Aorta (tissue), 5 donors: ENCODE results near the gene RENBP. TPM values are rescaled to one million over a fixed set of nuclear protein-coding genes. Genes with fewer than 3 reads are reported as not detected.

ENCODE experiments used
- ATAC-seq: fragments of 200-7000 bp; cut with Tn5 transposase; one replicate; pipeline ENCODE4 v1.9.1; 2022; ENCODE audit warnings: moderate library complexity; ENCODE audit not compliant: low FRiP score
- DNase-seq, 2 donors: peaks; one replicate each; pipeline ENCODE4 v3.0.0-alpha.2; 2020
- H3K27ac ChIP-seq, 2 donors: one replicate each; pipeline ENCODE4 v1.5.1; 2013; ENCODE audit warnings: low read length in 2 of 2, mild to moderate bottlenecking in 2 of 2, moderate library complexity in 2 of 2, control low read depth in 1 of 2, inconsistent platforms in 1 of 2, low read depth in 1 of 2
- H3K27me3 ChIP-seq, 2 donors: one replicate each; pipeline ENCODE4 v1.6.1; 2013; ENCODE audit warnings: control low read depth in 1 of 2, low read length in 1 of 2, mild to moderate bottlenecking in 1 of 2, moderate library complexity in 1 of 2; ENCODE audit not compliant: insufficient read depth in 2 of 2, control insufficient read depth in 1 of 2
- H3K36me3 ChIP-seq, 2 donors: one replicate each; pipeline ENCODE4 v1.6.1; 2013; ENCODE audit warnings: control low read depth in 1 of 2, low read length in 1 of 2, mild to moderate bottlenecking in 1 of 2; ENCODE audit not compliant: insufficient read depth in 2 of 2, control insufficient read depth in 1 of 2
- H3K4me1 ChIP-seq, 2 donors: one replicate each; pipeline ENCODE4 v1.6.1; 2013; ENCODE audit warnings: low read length in 2 of 2, control low read depth in 1 of 2, mild to moderate bottlenecking in 1 of 2, moderate library complexity in 1 of 2; ENCODE audit not compliant: insufficient read depth in 2 of 2, control insufficient read depth in 1 of 2
- H3K4me3 ChIP-seq, 2 donors: one replicate each; pipeline ENCODE4 v1.5.1; 2013; ENCODE audit warnings: low read length in 2 of 2, control low read depth in 1 of 2, mild to moderate bottlenecking in 1 of 2
- H3K9me3 ChIP-seq: one replicate; pipeline ENCODE4 v1.6.1; 2013; ENCODE audit warnings: mild to moderate bottlenecking, low read length; ENCODE audit not compliant: control insufficient read depth
- WGBS, 2 donors: extraction: QIAGEN DNeasy Blood & Tissue Kit; methylation state at CpG; one replicate each; pipeline ENCODE4 v1.1.7; 2013; 5-methylcytosine and 5-hydroxymethylcytosine counted together
- intact Hi-C, 2 donors: fragments of 100-400 bp; cut with DNase I; formaldehyde crosslinking; loops; one replicate each; pipeline versions ENCODE4 v1.14.2 to v1.15.0; 2022
- microRNA-seq, 2 donors: library from miRNA; unstranded; fragments of <30 nt; microRNA quantifications; one replicate each; pipeline ENCODE4 v1.2.0, GENCODE V29; 2020
- polyA plus RNA-seq, 2 donors: library from polyadenylated mRNA; stranded (reverse); fragments of 200-250 nt; gene quantifications; one replicate each; pipeline ENCODE4 v1.2.3, GENCODE V29; 2013
- total RNA-seq, 2 donors: library from RNA; stranded (reverse); fragmentation: NEBNext Ultra II Directional; extraction: Animal tissue kit (Norgen Biotek cat#: 25700); gene quantifications; one replicate each; pipeline ENCODE4 v1.2.1, GENCODE V29; 2021
- donor health status: healthy with polysubstance abuse.
- donor health status: Bipolar disorder and iron deficiency.
- donor health status: DM: no; HTN: no; CAD: no.
- donor health status: DM: no; HTN: no; CAD: no.
- donor health status: DM: yes; HTN: yes; CAD: no.

Gene RENBP
- total and polyA plus RNA-seq, 4 donors = 10.5 to 20.9 (median 13.8) TPM

GRCh38 chrX:153887385-153887784, 57.1 kb downstream of the RENBP start:
- H3K4me3 ChIP-seq = no peak overlapping the region
- no peak for ATAC-seq
- no peaks in the 10 kb centered on the region for H3K36me3 ChIP-seq
- no peak for DNase-seq
- no peaks in the 10 kb centered on the region for H3K9me3 ChIP-seq
- WGBS, 2 donors = 75 to 76% methylated on average over 8 of the region's 8 CpGs
- H3K4me1 ChIP-seq = no peaks in the 10 kb centered on the region
- intact Hi-C loops = no loop called here
- H3K27ac ChIP-seq = no peak overlapping the region
- no peaks in the 10 kb centered on the region for H3K27me3 ChIP-seq

GRCh38 chrX:153886915-153887314, 57.5 kb downstream of the RENBP start:
- Histone ChIP-seq H3K9me3 (no peaks in the 10 kb centered on the region), H3K4me1 (no peaks in the 10 kb centered on the region), H3K4me3 (no peak overlapping the region), H3K27ac (no peak overlapping the region), H3K36me3 (no peaks in the 10 kb centered on the region), H3K27me3 (no peaks in the 10 kb centered on the region)
- no peak for ATAC-seq
- WGBS, 2 donors = 22 to 28% methylated on average over 13 of the region's 13 CpGs
- no peak for DNase-seq
- intact Hi-C loops = no loop called here

- Histone ChIP-seq H3K9me3 (no peaks in the 10 kb centered on the region), H3K27ac (no peak within 1 kb of the TSS), H3K4me1 (no peaks in the 10 kb centered on the region), H3K36me3 (no peaks in the 10 kb centered on the region), H3K4me3 (no peak within 1 kb of the TSS), H3K27me3 (no peaks in the 10 kb centered on the region)
- ATAC-seq (no peak), DNase-seq (no peak)
- intact Hi-C loops = no loop called here
- WGBS, 2 donors = 2 to 18% methylated on average over 51 to 89 of the region's 94 CpGs
Observed at GRCh38 chrX:153885968-153886903, 58.2 kb downstream of the RENBP start, which contains the start of gene L1CAM. L1CAM (minus strand) TSS chrX:153886173; CDS start chrX:153875836, 10,337 bp downstream.

Small RNA genes lying within 50 kb of the gene (microRNA-seq; reads per million reads assigned to microRNA genes)
- gene MIR3202-1 (0 reads per million in 2 donors), gene MIR3202-2 (0 reads per million in 2 donors)

Other genes with a start within 250 kb of the RENBP start
- gene BCAP31, start 220.3 kb downstream of the RENBP start, total RNA-seq = 100 to 1,000 TPM; 118 to 130 TPM
- 100 to 1,000 TPM; 101 to 128 TPM for gene BCAP31, start 220.3 kb downstream of the RENBP start, polyA plus RNA-seq
- gene ABCD1, start 219.8 kb downstream of the RENBP start, total RNA-seq = 10 to 100 TPM; 11.4 to 15.8 TPM
- 1 to 10 TPM; 8.8 to 9.9 TPM for gene ABCD1, start 219.8 kb downstream of the RENBP start, polyA plus RNA-seq
- gene PLXNB3, start 180.4 kb downstream of the RENBP start, total RNA-seq = 10 to 100 TPM; 18.0 to 18.7 TPM
- 10 to 100 TPM in 1 of 2 donors, under 1 TPM in 1; 0.38 to 31.4 TPM for gene PLXNB3, start 180.4 kb downstream of the RENBP start, polyA plus RNA-seq
- gene SRPK3, start 163.6 kb downstream of the RENBP start, total RNA-seq = 1 to 10 TPM; 5.4 to 8.0 TPM
- gene SRPK3, start 163.6 kb downstream of the RENBP start, polyA plus RNA-seq = 10 to 100 TPM in 1 of 2 donors, 1 to 10 TPM in 1; 1.1 to 11.0 TPM
- 10 to 100 TPM; 46.8 to 48.4 TPM for gene IDH3G, start 150.3 kb downstream of the RENBP start, total RNA-seq
- 10 to 100 TPM; 33.3 to 72.5 TPM for gene IDH3G, start 150.3 kb downstream of the RENBP start, polyA plus RNA-seq
- 100 to 1,000 TPM; 182 TPM for gene SSR4, start 150.0 kb downstream of the RENBP start, total RNA-seq
- gene SSR4, start 150.0 kb downstream of the RENBP start, polyA plus RNA-seq = 100 to 1,000 TPM; 401 to 633 TPM
- 10 to 100 TPM; 11.9 to 19.2 TPM for gene PDZD4, start 114.1 kb downstream of the RENBP start, total RNA-seq
- 10 to 100 TPM in 1 of 2 donors, 1 to 10 TPM in 1; 4.4 to 27.3 TPM for gene PDZD4, start 114.1 kb downstream of the RENBP start, polyA plus RNA-seq
- gene L1CAM, start 58.5 kb downstream of the RENBP start, total RNA-seq = 10 to 100 TPM in 1 of 2 donors, 1 to 10 TPM in 1; 4.3 to 11.6 TPM
- gene L1CAM, start 58.5 kb downstream of the RENBP start, polyA plus RNA-seq = 1 to 10 TPM in 1 of 2 donors, not detected in 1; 1.0 TPM
- gene AVPR2, start 40.0 kb downstream of the RENBP start, total RNA-seq = 1 to 10 TPM; 3.0 to 4.6 TPM
- gene AVPR2, start 40.0 kb downstream of the RENBP start, polyA plus RNA-seq = under 1 TPM in 1 of 2 donors, not detected in 1; 0.23 TPM
- gene ARHGAP4, start 18.4 kb downstream of the RENBP start, total RNA-seq = 10 to 100 TPM; 36.0 to 81.3 TPM
- gene ARHGAP4, start 18.4 kb downstream of the RENBP start, polyA plus RNA-seq = 10 to 100 TPM; 13.5 to 31.9 TPM
- 10 to 100 TPM; 70.2 to 87.3 TPM for gene NAA10, start 9.6 kb downstream of the RENBP start, total RNA-seq
- gene NAA10, start 9.6 kb downstream of the RENBP start, polyA plus RNA-seq = 100 to 1,000 TPM in 1 of 2 donors, 10 to 100 TPM in 1; 81.8 to 287 TPM
- 10 to 100 TPM; 41.6 to 41.8 TPM for gene HCFC1, start 27.2 kb upstream of the RENBP start, total RNA-seq
- 10 to 100 TPM in 1 of 2 donors, 1 to 10 TPM in 1; 6.5 to 20.3 TPM for gene HCFC1, start 27.2 kb upstream of the RENBP start, polyA plus RNA-seq
- 1 to 10 TPM; 3.8 to 8.6 TPM for gene TMEM187, start 28.1 kb upstream of the RENBP start, total RNA-seq
- gene TMEM187, start 28.1 kb upstream of the RENBP start, polyA plus RNA-seq = 1 to 10 TPM; 2.5 to 6.3 TPM
- gene IRAK1, start 75.3 kb upstream of the RENBP start, total RNA-seq = 10 to 100 TPM; 62.3 to 78.3 TPM
- gene IRAK1, start 75.3 kb upstream of the RENBP start, polyA plus RNA-seq = 10 to 100 TPM; 45.9 to 60.5 TPM
- gene MECP2, start 153.1 kb upstream of the RENBP start, total RNA-seq = 10 to 100 TPM; 73.5 to 80.7 TPM
- gene MECP2, start 153.1 kb upstream of the RENBP start, polyA plus RNA-seq = 10 to 100 TPM; 10.4 to 24.9 TPM
- gene OPN1LW, start 199.6 kb upstream of the RENBP start, total RNA-seq = not detected
- not detected for gene OPN1LW, start 199.6 kb upstream of the RENBP start, polyA plus RNA-seq
- not detected for gene OPN1MW, start 238.0 kb upstream of the RENBP start, total RNA-seq
- gene OPN1MW, start 238.0 kb upstream of the RENBP start, polyA plus RNA-seq = not detected